Loucy (cell line): Measurements from ENCODE around the gene ZNF418.

ENCODE experiments used
- EZH2phosphoT487 ChIP-seq: fragments of 200-600 bp; IDR thresholded peaks from 2 replicates; pipeline ENCODE4 v1.6.1; 2018; ENCODE audit warnings: antibody characterized with exemption, mild to moderate bottlenecking, moderate library complexity, borderline replicate concordance
- TF ChIP-seq, protein P1 (sequence below): fragments of 200-600 bp; sonication (generic); conservative IDR thresholded peaks from 2 replicates; pipeline ENCODE4 v1.5.1; 2014; ENCODE audit warnings: mild to moderate bottlenecking, antibody characterized with exemption, low read length

DNA sequence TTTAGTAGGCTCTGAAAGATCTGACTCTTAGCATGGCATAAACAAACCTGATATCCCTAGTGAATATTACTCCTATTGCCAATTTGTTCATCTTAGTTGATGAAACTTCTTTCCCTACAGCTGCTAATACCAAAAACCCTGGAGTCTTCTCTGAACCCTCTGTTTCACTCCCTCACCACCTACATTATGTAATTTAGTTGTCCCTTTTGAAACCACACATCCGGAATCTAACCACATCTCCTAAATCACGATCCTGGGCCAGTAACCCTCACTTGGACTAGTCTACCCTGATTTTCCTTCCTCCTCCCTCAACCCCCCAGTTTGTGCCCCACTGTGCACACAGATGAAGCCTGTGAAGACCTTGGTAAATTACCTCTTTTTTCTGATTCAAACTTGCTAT lies 11.1 kb upstream of the ZNF418 start:
- TF ChIP-seq, protein P1, sequence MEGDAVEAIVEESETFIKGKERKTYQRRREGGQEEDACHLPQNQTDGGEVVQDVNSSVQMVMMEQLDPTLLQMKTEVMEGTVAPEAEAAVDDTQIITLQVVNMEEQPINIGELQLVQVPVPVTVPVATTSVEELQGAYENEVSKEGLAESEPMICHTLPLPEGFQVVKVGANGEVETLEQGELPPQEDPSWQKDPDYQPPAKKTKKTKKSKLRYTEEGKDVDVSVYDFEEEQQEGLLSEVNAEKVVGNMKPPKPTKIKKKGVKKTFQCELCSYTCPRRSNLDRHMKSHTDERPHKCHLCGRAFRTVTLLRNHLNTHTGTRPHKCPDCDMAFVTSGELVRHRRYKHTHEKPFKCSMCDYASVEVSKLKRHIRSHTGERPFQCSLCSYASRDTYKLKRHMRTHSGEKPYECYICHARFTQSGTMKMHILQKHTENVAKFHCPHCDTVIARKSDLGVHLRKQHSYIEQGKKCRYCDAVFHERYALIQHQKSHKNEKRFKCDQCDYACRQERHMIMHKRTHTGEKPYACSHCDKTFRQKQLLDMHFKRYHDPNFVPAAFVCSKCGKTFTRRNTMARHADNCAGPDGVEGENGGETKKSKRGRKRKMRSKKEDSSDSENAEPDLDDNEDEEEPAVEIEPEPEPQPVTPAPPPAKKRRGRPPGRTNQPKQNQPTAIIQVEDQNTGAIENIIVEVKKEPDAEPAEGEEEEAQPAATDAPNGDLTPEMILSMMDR: no peak
- no peak for TF ChIP-seq EZH2phosphoT487
